Right renal cortex interstitium (tissue), 3 donors: Measurements from ENCODE around the gene MAOA. TPM values are rescaled to one million over a fixed set of nuclear protein-coding genes. Genes with fewer than 3 reads are reported as not detected.
"Not testable (repeated sequence)": the region's sequence is repeated elsewhere in the genome, so short reads cannot be mapped to it uniquely, and the experiment has no call there.

Experiments used
- DNase-seq, 3 donors: peaks; one replicate each; pipeline ENCODE4 v3.0.0-alpha.2; 2013; ENCODE audit warnings: low read depth in 3 of 3, low spot score in 2 of 3
- polyA plus RNA-seq, 3 donors: library from polyadenylated mRNA; unstranded; fragments of 120-200 nt; gene quantifications; one replicate each; pipeline ENCODE4 v1.2.1, GENCODE V29; 2013; ENCODE audit not compliant: insufficient read length in 3 of 3

The MAOA gene
- polyA plus RNA-seq, 3 donors = 17.9 to 29.4 (median 19.0) TPM

DNA sequence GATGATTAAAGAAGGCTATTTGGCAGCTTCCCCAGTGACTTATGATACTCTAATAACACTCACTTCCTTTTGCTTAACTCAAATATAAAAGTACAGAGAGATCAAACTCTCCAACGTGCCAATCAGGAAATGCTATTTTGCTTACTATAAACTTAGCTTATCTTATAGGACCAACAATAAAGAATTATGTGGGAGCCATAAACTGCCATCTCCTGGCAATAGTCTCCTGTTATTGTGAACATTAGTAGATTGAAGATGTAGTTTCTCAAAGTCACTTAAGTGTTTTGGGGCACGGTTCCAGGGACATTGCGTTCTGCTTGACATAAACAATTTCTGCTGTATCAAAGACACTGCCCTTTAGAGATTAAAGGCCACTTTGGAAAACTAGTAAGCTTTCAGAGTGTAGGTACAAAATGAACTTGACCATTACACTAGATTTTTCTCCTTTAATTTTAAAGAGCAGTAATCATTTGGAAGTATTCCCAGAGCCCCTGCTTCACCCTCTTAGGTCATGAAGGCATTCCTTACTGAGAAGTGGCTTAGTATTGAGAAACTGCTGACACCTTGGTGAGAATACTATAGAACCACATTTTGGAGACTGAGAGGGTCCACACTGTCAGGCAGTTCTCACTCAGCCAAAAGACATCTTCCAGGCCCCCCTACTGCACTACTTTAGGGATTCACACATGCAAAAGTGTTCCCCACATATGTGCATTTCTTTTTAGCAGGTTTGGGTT is 51.9 kb downstream of the MAOA start:
- DNase-seq = no peak

DNA sequence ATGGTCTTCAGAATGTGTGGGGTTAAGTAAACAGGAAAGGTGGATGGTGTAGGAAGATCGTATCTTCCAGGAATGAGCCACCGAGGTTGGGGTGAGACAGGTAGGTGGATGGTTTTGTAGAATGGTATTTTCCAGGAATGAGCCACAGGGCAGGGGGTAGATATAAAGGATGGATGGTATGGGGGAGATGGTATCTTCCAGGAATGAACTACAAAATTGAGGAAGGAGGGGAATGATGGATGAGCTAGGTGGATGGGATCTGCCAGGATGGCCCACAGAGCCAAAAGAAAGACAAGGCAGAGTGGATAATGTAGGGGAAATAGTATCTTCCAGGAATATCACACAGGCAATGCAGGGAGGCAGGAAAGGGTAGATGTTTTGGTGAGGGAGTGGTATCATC is 60.0 kb downstream of the MAOA start:
- no peak for DNase-seq

DNA sequence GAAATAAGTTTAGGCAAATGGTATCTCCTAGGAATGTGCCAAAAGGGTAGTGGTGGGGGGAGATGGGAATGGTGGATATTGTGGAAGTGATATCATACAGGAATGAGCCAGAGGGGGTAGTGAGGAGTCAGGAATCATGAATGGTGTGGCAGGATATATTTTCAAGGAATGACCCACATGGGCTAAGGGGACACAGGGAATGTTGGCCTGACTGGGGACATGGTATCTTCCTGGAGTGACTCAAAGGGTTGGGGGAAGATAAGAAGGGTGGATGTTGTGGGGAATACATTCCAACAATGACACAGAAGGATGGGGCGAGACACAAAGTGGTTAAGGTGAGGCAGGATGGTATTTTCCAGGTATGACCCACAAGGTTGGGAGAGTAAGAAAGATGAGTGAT is 60.6 kb downstream of the MAOA start:
- no peak for DNase-seq

DNA sequence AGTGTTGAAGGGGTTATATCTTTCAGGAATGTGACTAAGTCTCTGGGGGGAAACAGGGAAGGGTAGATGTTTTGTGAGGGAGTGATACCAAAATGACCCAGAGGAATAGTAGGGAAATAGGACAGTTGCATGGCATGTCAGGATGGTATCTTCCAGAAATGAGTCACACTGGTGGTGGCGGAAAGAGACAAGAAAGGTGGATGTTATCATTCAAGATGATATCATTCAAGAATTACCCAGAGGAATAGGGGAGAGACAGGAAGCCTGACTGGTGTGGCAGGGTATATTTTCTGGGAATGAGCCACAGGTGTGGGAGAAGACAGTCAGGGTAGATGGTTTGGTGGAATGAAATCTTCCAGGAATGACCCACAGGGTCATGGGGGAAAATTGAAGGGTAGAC is 61.1 kb downstream of the MAOA start:
- DNase-seq = no peak

DNA sequence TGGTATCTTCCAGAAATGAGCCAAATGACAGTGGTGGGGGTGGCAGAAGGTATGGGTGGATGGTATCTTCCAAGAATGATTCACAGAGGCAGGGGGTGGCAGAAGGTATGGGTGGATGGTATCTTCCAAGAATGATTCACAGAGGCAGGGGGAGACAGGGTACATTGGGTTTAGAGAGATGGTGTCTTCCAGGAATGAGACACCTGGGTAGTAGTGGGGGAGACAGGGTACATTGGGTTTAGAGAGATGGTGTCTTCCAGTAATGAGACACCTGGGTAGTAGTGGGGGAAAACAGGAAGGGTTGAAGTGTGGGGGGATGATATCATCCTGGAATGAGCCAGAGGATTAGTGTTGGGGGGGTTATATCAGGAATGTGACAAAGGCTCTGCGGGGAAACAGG is 62.0 kb downstream of the MAOA start:
- no peak for DNase-seq

DNA sequence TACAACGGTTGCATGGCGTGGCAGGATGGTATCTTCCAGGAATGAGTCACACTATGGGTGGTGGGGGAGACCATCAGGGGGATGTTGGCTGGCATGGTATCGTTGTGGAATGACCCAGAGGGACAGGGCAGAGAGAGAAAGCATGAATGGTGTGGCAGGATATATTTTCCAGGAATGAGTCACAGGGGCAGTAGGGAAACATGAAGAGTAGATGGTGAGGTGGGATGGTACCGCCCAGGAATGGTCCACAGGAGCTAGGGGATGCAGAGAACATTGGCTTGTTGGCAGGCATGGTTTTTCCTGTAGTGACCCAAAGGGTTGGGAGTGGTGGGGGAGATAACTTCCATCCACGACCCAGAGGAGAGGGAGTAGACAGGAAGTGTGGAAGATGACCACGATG is 62.4 kb downstream of the MAOA start:
- no peak for DNase-seq

DNA sequence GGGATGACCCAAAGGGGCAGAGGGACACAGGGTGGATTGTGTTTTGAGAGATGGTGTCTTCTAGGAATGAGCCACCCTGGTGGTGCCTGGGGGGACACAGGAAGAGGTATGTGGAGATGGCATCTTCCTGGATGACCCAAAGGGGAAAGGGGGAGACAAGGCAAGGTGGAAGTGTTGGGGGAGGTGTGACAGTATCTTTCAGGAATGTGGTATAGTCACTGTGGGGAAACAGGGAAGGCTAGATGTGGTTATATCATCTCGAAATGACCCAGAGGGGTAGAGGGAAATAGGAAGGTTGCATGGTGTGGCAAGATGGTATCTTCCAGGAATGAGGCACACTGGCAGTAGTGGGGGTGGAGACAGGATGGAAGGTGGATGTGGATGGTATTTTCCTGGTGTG is 62.9 kb downstream of the MAOA start:
- DNase-seq = no peak

DNA sequence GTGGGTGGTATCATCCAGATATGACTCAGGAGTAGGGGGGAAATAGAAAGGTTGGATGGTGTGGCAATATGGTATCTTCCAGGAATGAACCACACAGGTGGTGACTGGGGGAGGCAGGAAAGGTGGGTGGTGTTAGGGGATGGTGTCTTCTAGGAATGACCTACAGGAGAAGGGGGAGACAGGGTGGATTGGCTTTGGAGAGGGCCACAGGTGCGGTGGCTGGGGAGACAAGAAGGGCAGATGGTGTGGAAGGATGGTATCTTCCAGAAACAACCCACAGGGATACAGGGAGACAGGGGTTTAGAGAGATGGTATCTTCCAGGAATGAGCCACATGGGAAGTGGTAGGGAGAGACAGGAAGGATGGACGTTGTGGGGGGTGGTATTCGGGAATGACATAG is 64.0 kb downstream of the MAOA start:
- DNase-seq = no peak

DNA sequence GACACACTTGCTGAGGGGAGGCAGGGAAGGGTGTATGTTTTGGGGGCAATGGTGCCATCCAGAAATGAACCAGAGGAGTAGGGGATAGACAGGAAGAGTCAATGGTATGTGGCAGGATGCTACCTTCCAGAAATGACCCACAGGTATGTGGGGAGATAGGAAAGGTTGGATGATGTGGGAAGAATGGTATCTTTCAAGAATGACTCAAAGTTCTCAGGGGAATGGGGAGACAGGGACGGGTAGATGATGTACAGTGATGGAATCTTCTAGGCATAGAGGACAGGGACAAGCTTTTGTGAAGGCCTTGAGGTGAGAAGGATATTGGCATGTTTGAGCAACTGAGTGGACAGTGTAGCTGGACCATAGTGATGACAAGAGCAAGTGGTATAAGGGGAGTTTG is 64.9 kb downstream of the MAOA start:
- DNase-seq = no peak

DNA sequence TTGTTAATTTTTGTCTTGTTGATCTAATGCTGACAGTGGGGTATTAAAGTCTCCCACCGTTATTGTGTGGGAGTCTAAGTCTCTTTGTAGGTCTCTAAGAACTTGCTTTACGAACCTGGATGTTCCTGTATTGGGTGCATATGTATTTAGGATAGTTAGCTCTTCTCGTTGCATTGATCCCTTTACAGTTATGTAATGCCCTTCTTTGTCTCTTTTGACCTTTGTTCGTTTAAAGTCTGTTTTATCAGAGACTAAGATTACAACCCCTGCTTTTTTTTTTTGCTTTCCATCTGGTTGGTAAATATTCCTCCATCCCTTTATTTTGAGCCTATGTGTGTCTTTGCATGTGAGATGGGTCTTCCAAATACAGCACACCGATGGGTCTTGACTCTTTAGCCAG is 69.1 kb downstream of the MAOA start:
- not testable (repeated sequence) for DNase-seq

DNA sequence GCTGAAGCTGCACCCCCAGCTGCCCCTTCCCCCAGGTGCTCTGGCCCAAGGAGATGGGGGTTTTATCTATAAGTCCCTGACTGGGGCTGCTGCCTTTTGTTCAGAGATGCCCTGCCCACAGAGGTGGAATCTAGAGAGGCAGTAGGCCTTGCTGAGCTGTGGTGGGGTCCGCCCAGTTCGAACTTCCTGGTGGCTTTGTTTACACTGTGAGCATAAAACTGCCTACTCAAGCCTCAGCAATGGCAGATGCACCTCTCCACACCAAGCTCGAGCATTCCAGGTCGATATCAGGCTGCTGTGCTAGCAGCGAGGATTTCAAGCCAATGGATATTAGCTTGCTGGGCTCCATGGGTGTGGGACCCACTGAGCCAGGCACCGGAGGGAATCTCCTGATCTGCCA is 71.2 kb downstream of the MAOA start:
- not testable (repeated sequence) for DNase-seq

DNA sequence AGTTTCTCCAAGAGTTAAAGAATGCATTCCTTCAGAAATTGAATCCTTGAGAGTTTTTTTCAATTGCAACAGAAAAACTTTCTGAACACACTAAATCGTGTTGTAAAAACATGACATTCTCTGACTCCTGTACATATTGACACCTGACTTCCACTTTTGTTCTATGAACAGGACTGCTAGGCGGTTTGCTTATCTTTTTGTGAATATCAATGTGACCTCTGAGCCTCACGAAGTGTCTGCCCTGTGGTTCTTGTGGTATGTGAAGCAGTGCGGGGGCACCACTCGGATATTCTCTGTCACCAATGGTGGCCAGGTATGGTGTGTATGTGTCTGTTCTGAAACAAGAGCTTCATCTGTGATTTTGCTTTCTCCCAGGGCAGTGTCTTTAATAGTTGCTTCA is 71.9 kb downstream of the MAOA start:
- DNase-seq = no peak

DNA sequence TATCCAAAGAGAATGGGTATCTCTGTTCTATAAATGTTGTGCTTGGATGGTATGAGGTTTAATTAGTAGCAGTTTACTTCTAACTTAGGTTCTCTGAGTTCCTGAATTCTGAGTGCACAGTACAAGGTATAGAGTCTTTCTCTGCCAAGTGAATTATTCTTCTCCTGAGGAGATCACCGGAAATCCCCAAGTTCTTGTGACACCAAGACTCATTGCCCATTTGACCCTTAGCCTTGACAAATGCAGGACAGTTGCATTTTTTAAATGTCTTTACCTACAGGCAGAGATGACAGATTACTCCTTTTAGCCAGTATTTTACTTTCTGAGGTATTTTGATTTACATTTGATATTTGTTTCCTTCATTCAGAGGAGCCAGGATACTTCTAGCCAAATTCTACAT is 72.9 kb downstream of the MAOA start:
- no peak for DNase-seq

DNA sequence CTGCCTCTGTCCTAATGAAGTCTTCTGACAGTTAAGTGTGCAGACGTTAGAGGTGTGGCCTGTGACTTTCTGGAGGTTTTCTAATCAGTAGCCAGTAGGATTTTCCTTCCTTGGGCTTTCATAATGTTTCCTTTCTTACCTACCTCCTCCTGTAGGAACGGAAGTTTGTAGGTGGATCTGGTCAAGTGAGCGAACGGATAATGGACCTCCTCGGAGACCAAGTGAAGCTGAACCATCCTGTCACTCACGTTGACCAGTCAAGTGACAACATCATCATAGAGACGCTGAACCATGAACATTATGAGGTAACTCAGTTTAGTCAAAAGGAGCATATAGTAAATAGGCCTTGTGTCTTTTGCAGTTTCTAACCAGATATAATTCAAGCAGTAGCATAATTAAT is 75.0 kb downstream of the MAOA start:
- DNase-seq = no peak

DNA sequence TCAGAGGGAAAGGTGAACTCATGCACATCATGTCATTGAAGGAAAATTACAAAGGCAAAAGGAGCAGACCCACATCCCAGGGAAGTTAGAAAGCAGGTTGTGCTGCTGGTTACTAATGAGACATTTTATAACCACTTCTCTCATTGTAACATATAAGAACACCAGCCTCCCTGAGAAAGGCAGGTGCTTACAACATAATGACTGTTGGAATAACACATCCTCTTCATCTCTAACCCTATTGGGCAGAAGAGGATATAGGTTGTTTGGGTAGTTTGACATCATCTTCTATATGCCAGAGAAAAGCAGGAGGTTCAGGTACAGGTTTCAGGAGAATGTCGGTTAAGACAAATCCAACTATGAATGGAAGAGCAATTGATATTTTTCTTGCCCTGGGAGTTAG is 77.6 kb downstream of the MAOA start:
- DNase-seq = no peak

DNA sequence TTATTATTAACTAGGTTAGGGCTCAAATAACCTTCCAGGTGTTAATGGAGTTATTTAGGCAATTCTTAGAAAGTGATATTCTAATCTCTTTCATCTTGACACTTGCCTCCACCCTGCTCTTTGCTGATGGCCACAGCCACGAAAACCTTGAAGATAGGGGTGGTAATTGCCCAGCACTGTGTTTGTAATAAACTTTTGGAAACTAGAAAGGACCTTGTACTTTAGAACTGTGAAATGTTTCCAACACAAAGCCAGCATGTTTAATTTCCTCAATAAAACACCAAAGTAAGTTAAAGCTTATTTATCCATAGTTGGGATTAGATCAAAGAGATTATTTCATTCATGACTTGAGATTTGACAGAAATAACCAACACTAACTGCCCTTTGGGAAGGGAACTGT is 78.3 kb downstream of the MAOA start:
- no peak for DNase-seq

DNA sequence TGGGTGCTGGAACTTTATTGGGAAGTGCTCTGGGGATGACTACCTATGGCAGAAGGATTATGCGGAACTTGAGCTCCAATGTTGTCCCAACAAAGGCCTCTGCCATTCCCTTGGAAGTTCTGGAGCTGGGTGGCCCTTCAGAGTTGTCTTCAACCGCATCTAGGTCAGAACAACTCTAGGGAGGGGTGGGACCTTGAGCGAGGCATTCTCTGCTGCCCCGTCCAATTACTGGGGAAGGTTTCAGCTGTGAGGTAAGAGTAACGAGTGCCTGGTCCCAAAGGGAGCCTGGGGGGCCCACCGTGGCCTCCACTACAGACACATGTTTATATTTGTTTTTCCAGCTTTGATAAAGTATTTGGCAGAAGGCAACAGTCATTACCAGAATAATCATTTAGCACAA is 79.4 kb downstream of the MAOA start:
- no peak for DNase-seq

DNA sequence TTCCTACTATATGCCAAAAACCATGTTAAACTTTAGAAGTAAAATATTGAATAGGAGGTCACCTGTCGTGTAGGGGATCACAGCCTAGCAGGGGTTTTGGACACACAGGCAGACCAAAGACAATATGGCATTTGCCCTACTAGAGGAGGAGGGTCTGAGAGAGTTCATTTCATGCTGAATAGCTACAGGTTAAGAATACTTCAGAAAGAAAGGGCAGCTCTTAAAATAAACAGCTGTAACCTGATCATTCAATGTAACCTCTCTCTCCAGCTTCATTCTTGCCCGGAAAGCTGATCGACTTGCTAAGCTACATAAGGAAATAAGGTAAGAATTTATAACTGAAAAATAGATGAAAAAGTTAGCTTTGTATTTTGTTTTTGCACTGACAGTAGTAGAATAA is 79.9 kb downstream of the MAOA start:
- no peak for DNase-seq

DNA sequence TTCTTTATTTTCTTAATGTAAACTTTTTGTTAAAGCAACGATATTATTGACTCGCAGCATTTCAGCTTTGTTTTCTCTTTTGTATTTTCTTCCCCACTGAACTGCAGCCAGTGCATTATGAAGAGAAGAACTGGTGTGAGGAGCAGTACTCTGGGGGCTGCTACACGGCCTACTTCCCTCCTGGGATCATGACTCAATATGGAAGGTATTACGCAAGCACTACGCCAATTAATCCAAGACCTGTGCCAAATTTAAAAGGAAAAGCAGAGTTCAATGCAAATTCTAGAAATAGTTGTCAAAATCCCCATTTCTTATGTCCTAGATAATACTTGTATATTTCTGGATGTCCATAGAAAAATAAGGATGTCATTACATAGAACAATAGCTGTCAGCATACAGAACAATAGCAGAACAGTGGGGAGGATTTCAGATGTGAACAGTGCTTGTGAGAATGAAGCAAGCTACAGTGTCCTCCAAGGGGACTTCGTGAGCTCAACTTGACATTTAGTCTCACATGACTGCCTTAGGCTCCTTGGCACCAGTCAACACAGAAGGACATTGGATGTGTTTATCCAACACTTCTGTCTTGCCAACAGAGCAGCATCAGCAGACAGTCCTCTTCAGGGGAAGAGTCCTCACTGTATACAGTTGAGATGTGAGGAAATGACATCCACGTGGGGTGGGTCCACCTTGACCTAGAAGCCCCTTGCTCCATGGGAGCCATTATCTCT is 85.9 kb downstream of the MAOA start:
- DNase-seq = no peak

DNA sequence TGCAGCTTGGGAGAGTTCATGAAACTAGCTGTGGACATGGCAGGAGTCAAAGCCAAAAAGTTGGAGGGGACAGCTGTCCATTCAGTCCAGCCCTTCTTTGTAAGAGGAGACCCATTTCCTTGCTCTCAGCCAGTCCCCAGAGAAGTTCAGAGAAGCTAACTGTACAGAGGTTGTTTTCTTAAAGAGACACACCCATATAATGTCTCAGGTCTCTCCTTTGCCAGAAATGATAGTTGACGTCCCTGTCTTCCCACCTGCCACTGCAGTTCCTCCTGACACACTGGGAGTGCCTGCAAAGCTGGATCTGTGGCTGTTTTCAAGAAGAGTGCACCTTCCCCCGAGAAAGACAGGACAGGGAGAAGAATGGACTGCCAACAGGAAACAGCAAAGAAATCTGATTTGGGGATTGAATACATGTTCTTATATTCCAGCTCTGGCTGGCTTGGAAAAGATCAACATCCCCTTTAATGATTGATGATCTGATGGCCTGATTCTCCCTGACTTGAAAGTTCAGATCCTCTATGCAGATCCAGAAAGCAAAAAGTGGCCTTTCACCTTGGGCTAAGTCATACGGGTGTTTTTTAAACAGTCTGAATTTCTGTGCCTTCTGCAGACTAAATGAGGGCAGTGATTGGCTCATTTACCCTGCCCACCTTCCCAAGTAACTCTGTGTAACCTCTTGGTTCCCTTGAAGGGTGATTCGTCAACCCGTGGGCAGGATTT is 87.2 kb downstream of the MAOA start:
- DNase-seq = no peak

DNA sequence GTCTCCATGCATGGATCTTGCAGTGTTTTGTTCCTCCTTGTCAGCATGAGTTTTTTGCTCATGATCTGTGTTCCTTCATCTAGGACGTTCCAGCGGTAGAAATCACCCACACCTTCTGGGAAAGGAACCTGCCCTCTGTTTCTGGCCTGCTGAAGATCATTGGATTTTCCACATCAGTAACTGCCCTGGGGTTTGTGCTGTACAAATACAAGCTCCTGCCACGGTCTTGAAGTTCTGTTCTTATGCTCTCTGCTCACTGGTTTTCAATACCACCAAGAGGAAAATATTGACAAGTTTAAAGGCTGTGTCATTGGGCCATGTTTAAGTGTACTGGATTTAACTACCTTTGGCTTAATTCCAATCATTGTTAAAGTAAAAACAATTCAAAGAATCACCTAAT is 88.2 kb downstream of the MAOA start:
- DNase-seq = no peak
